ENCODE results near the gene OTOP2.

OTOP2 gene

DNA sequence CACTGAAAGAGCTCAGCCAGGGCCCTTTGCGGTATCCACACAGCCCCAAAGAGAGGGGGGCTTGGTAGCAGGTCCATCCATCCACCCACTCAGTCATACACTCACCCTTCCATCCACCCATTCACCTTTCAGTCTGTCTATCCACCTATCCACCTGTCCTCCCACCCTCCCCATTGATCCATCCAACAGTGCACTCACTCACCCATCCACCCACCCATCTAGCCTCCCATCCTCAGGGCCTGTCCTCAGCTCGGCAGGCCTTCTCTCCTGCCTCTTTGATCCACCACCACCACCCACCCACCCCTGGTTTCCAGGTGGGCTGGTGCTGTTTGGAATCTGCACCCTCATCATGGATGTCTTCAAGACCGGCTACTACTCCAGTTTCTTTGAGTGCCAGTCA lies 1.2 kb downstream of the OTOP2 start:
- no peak for DNase-seq

DNA sequence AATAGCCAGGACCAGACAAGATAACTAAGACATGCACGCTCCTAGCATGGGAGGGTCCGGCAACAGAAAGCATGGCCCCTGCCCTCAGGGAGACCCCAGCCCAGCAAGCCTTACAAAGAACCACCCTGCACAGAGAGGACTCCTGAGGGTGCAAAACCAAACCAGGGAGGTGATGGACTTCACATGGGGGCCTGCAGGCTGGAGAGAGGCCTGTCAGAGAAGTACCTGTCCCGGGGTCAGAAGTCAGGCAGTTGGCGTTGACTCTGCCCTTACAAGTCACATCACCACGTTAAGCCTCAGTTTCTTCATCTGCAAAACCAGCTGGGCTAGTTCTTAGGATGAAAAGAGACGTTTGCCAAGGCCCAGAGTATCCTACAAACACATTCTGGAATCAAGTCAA lies 4.7 kb downstream of the OTOP2 start:
- DNase-seq = no peak

DNA sequence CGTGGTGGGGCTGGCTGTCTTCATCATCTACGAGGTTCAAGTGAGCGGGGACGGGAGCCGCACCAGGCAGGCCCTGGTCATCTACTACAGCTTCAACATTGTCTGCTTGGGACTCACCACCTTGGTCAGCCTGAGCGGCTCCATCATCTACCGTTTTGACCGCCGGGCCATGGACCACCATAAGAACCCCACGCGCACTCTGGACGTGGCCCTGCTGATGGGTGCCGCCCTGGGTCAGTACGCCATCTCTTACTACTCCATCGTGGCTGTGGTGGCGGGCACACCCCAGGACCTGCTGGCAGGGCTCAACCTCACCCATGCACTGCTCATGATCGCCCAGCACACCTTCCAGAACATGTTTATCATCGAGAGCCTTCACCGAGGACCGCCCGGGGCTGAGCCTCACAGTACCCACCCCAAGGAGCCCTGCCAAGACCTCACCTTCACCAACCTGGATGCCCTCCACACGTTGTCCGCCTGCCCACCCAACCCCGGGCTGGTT lies 6.5 kb downstream of the OTOP2 start:
- DNase-seq = no peak

DNA sequence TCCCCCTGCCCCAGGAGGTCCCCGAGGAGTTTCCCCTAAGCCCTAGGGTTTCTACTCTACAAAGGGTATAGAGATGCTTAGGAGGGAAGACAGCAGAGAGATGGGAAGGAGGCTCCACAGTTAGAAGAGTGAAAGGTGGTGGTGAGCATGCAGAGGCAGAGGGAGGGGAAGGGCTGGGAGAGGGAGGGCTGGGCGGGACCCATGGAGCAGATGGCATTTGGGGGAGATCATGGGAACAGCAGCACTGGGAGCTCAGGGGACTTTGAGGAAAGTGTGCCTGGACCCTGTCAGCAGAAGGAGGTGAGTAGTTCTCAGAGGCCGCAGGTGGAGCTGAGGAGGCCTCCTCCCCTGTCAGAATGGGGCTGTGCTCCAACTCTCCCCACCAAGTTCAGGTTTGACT lies 11.0 kb downstream of the OTOP2 start:
- DNase-seq = no peak

DNA sequence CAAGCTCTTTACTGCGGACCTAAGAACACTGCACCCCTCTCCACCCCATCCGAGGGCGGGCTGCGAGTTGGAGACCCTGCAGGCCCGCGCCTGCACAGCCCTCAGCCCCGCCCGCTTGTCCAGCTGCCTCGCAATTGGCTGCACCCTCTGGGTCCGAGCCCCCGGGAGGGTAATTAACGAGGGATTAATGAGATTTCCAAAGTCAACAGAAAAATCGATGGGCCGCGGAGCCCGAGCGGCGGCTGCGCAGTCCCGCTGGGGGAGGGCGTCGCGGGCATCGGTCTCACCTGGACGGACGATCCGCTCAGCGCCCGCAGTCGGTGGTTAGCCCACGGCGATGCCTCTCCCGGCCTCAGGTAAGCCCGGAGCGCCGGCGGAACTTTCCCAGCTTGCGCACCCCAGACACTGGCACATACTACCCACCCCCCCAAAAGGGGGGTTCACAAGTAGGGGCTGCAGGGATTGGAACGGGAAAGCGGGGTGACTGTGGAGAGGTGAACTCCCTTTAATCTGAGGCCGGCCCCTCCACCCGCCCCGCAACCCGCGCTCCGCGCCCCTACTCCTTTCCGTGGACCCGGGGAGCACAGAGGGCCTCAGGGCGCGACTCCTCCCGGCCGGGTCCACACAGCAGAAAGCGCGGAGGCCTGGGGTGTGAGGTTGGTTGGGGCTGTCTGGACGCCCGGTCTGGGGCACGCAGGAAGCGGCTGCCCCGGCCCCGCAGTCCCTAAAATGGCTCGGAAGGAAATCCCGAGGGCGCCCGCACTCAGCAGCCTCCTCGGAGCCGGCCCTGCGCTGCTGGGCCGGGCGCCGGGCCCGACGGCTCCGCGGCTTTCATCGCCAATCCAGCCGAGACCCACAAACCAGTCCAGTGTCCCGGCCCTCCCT lies 11.8 kb downstream of the OTOP2 start, which contains the start of gene OTOP3:
TSS of gene OTOP3 (plus strand) at position 314 of the 885 bp plus-strand sequence. CDS start at position 338, 24 bp downstream.
- DNase-seq = peak; percentile 24

DNA sequence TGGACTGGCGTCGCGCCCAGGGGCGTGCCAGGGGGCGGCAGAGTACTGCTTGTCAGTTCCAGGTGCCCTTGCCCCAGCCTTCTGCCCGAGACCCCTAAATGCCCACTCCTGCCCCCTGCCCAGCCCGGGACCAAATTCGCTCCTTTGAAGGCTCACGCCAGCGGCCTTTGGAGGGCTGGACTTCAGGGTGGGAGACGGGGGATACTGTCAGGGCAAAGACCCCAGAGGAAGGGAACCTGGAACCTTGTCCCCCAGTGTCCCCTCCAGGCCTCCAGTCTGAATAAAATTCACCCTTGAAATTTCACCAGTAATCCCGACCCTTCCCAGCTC lies 12.4 kb downstream of the OTOP2 start:
- no peak for DNase-seq

DNA sequence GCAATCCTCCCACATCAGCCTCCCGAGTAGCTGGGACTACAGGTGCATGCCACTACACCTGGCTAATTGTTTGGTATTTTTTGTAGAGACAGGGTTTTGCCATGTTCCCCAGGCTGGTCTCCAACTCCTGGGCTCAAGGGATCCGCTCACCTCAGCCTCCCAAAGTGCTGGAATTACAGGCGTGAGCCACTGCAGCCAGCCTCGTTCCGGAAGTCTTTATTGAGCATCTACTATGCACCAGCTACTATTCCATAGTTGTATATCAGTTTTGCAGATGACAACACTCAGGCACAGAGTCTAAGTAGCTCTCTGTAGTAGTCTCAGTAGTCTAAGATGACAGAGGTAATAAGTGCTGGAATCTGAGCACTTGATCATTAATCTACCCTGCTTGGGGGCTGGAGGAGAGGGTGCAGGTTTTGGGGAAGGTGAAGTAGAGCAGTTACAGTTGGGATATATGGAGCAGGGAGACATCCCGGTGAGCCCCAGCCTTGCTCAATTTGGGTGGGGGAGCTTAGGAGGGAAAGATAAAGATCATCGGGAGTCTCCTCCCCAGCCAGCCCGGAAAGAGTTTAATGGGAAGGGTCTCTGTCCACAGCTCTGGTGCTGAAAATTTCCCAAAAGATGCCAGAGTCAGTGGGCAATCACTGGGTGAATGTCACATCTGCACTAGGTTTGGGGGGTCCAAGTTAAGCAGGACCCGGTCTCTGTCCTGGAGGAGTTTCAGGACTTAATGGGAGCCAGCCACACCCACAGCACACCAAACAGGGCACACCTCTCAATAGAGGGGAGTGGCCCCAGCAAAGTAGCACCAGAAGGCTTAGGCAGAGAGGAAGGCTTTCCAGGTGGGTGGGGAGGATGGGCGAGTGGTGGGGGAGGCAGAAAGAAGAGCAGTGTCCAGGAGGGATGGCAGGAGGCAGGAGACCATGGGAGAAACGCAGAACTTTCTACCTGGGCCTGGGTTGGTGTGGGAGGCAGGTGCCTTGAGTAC lies 13.3 kb downstream of the OTOP2 start:
- no peak for DNase-seq

DNA sequence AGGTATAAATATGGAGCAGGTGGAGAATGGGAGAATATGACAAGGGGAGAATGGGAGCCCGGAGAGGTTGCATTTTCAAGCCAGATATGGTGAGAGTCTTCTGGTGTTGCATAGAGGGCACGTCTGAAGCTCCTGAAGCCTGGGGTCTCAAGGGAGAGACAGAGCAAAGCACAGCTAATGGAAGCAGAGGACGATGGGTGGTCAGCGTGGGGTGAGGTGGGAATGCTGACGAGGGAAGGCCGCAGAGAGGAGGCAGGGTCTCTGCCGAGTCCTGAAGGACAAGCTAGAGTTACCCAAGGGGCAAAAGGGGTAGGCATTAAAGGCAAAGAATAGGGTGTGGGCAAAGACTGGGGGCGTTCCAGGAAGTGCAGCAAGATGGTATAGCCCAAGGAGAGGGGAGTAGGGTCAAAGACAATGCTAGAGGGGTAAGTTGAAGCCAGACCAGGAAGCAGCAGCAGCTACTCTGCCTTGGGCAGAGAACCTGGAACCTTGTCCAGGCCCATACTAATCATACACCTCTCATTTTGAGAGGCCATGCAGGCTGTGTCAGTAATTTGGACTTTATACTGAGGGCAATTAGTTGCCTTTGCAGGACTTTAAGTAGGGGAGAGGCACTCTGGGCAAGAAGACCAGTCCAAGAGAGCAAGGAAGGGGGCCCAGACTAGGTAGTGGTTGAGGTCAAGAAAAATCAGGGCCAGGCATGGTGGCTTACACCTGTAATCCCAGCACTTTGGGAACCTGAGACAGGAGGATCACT lies 14.3 kb downstream of the OTOP2 start:
- no peak for DNase-seq

DNA sequence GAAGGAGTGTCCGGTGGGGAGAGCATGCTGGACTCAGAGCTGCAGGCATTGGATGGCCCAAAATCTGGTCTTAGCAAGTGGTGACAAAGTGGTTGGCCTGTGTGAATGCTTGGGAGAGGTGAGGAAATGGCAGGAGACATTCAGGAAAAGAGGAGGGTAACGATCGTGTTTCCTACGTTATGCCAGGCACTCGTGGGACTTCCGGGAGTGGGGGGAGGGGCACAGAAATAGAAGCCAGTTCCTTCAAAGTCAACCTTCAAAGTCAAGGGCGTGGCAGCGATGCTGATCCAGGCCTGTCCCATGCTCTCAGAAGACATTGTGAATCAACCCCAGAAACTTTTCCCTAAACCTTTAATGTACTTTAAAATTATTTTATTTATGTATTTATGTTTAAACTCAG lies 15.5 kb downstream of the OTOP2 start:
- DNase-seq = no peak

DNA sequence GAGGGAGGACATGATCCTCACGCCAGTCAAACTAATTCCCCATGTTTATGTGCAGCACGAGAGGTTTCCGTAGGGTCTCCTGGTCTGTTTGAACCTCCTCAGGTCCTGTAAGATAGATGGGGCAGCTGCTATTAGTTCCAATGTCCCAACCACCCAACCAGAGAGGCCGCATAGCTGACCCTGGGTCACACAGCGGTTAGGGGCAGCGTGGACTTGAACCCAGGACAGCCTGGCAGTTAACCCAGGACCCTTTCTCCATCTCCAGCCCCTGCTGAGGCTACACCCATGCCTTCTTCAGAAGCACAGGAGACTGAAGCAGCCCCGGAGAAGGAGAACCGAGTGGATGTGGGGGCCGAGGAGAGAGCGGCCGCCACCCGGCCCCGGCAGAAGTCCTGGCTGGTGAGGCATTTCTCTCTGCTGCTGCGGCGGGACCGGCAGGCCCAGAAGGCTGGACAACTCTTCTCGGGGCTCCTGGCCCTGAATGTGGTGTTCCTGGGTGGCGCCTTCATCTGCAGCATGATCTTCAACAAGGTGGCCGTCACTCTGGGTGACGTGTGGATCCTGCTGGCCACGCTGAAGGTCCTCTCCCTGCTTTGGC lies 17.2 kb downstream of the OTOP2 start:
- DNase-seq = no peak

DNA sequence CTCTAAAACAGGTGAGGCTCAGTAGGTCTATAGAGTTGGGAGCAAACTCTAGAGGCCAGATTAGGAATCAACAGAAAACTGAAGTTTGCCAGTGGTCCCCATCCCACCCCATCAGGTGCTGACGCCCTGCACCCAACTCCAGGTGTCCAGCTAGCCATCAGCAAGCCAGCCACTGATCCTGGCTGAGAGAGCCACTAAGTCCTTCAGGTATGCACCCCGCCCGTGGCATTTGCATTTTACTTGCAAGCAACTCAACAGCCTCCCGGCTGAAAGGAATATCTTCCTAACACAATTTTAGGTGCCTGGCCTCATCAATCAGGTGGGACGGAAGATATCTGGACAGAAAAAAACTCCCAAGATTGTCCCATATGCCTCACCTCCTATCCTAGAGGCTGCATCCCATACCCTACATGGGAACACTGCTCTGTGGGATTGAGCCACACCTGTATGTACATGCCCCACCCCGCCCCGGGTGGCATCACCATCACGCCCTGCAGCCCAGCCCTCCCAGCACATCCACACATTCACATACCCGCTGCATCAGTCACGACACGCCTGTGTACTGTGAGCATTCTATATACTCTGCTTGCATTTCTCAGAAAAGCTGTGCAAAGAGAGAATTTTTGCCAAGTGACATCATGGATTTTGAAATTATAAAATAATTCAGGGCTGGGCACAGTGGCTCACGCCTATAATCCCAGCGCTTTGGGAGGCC lies 19.9 kb downstream of the OTOP2 start:
- no peak for DNase-seq

DNA sequence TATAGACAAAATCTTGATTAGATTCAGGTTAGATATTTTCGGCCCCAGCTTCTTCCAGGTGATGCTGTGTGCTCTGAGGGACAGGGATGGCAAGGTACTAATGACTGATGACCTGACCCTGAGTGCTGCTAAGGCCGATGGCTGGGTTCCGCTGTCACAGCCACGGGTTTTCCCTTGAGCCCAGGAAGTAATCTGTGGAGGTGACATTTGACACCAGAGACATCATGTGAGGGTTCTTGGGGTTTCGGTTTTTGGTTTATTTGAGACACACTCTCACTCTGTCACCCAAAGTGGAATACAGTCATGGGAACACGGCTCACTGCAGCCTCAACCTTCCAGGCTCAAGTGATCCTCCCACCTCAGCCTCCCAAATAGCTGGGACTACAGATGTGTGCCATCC lies 21.5 kb downstream of the OTOP2 start:
- DNase-seq = no peak

DNA sequence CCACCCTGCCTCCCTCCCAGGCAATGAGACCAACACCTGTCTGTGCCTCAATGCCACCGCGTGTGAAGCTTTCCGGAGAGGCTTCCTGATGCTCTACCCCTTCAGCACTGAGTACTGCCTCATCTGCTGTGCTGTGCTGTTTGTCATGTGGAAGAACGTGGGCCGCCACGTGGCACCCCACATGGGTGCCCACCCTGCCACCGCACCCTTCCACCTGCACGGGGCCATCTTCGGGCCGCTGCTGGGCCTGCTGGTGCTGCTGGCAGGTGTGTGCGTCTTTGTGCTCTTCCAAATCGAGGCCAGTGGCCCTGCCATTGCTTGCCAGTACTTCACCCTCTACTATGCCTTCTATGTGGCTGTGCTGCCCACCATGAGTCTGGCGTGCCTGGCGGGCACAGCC lies 22.6 kb downstream of the OTOP2 start:
- no peak for DNase-seq

DNA sequence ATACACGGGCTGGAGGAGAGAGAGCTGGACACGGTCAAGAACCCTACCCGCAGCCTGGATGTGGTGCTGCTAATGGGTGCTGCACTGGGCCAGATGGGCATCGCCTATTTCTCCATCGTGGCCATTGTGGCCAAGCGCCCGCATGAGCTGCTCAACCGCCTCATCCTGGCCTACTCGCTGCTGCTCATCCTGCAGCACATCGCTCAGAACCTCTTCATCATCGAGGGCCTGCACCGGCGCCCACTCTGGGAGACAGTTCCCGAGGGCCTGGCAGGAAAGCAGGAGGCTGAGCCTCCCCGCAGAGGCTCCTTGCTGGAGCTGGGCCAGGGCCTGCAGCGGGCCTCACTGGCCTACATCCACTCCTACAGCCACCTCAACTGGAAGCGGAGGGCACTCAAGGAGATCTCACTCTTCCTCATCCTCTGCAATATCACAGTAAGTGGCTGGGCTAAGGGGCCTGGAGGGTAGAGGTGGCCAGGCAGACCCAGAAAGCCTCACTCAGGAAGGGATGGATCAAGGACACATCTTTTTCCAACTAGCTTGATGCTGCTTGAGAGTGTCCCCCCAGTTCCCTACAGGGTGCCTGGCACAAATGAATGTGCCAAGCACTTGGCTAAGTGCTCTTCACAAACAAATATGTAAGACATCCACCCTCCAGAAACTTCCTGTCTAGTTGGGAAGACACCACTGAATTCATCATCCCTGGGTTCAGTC lies 23.1 kb downstream of the OTOP2 start:
- no peak for DNase-seq

DNA sequence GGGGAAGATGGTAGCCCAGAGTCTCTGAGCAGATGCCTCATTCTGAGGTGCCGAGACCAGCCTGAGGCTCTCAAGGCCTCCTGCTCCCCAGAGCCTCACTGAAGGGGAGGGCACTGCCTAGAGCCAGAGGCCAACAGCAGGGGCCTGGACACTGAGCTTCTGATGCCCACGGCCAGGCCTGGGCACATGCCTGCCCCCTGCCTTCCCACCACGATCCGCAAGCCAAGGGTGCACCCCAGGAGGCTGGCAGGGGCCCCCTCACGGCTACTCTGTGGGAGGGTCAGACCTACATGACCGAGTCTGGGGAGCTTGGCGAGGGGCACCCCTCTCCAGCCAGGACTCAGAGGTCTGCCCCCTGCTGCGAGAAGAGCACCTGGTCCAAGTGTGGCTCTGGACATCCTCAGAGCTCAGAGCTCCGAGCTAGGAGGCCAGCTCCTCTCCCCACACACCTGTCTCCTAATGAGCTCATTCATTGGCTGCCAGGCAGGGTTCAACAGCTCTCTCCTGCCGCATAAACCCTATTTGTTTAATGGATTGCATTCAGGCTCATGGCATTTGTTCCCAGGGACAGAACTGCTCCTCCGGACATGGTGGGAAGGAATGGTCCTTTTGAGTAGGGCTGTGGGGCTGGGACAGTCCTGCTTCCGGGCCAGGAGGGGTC lies 25.5 kb downstream of the OTOP2 start:
- peak; percentile 48 for DNase-seq

DNA sequence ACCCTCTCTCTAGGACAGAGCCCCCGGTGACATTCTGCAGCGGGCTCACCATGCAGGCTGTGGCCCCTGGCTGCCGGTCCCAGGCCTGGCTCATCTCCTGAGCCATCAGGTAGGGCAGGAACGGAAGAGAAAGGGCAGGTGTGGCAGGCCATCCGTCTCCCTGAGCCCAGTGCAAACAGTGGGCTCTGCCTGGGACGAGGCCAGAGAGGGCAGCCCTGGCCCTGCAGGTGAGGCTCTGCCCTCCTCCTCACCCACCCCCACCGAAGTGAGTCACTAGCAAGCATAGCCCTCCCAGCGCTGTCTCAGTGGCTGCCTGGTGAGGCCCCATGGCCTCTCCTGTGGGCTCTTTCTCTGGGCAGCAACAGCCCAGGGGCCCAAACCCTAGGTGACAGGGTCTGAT lies 26.1 kb downstream of the OTOP2 start:
- DNase-seq = peak; percentile 71

DNA sequence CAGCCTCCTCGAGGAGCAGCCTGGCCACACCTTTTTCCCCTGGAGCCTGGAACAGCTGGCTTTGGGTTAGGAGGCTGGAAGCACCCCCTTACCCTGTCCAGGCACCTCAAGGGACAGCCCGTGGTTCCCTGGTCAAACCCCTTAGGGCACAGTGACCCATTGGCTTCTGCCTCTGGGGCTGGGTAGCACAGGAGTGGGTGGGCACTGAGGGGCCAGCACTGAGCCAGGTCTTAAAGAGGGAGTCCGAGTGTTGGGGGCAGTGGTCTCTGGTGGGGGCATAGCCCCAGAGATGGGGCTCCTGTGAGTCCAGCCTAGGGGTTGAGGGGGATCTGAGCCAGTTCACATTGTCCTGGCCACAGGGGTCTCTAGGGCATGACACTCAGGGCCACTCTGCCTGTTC lies 27.0 kb downstream of the OTOP2 start:
- no peak for DNase-seq

DNA sequence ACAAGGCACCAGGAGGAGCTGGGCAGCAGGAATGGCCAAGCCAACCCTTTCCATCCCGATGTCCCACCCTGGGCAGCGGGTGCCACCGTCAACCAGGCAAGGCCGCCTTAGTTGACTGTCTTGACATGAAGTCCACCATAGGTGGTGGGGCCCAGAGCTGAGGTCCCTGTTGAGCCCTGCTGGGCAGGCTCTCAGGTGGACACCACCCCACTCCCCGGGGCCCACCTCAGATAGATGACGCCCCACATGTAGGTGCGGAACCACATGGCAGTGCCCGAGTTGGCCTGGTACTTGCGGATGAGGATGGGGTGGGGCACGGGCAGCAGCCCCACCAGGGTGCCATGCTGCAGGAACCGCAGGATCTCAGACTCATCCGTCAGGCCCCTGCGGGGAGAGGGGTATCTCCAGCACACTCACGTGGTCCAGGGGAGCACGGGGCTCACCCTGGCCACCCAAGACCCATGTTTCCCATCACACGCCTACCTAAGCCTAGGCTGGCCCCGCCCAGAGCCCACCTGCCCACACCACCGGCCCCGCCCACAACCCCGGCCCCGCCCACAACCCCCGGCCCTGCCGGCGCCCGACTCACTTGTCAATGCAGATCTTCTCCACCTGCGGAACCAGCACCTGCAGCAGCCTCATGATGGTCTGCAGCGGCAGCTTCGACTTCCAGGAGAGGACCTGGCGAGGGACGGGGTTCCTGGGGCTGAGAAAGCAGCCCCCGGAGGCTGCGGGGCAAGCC lies 27.8 kb downstream of the OTOP2 start:
- no peak for DNase-seq

DNA sequence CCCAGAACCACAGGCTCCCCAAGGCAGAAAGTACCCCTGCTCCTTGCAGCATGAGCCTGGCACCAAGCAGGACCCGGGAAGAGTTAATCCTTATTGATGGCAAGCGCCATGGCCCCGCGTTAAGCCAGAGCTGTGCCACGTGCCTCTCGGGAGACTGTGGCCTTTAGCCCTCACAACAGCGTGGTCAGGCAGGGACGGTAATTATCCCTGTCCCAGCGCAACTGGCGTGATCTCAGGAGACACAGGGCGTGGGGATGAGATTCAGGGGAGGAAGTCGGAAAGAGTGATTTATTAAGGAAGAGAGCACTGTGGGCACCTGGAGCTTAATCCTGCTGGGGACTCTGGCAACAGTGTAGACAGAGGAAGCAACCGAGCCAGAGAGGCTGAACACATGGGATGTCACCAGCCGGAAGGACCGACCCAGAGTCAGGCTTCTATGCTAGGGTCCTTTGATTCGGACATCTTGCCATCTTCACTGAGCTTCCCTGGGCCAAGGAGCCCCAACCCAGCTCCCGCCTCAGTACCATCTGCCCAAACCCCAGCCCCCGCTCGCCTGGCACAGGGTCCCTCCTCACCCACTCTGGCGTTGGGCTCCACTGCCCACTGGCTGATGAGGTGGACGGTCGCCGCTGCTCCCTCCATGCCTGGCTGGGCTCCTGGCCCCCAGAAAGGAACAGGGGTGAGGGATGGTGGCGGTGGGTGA lies 28.5 kb downstream of the OTOP2 start:
- no peak for DNase-seq

Data from NCI-H510A (cell line).